HPDE6-E6E7 (cell line): ENCODE results near the gene SRGAP2C.
"Not testable (repeated sequence)": the region's sequence is repeated elsewhere in the genome, so short reads cannot be mapped to it uniquely, and the experiment has no call there.

ENCODE experiments used
- DNase-seq: peaks from one replicate; pipeline ENCODE4 v3.0.0; 2011; ENCODE audit warnings: missing footprints; ENCODE audit errors: extremely low spot score

The SRGAP2C gene

GRCh38 chr1:121227544-121228330, 43.0 kb downstream of the SRGAP2C start:
- DNase-seq: not testable (repeated sequence)

GRCh38 chr1:121230636-121231035, 45.9 kb downstream of the SRGAP2C start:
- not testable (repeated sequence) for DNase-seq

GRCh38 chr1:121232445-121233125, 47.8 kb downstream of the SRGAP2C start:
- DNase-seq: not testable (repeated sequence)

- not testable (repeated sequence) for DNase-seq
These were observed 49.5 kb downstream of the SRGAP2C start for GRCh38 chr1:121234090-121234759.

GRCh38 chr1:121238384-121238783, 53.6 kb downstream of the SRGAP2C start:
- not testable (repeated sequence) for DNase-seq

GRCh38 chr1:121243913-121244312, 59.1 kb downstream of the SRGAP2C start:
- not testable (repeated sequence) for DNase-seq

GRCh38 chr1:121246399-121246798, 61.6 kb downstream of the SRGAP2C start:
- not testable (repeated sequence) for DNase-seq

GRCh38 chr1:121252656-121253055, 67.9 kb downstream of the SRGAP2C start:
- DNase-seq: not testable (repeated sequence)

GRCh38 chr1:121254618-121255017, 69.8 kb downstream of the SRGAP2C start:
- not testable (repeated sequence) for DNase-seq

- not testable (repeated sequence) for DNase-seq
These were observed 72.9 kb downstream of the SRGAP2C start for GRCh38 chr1:121257632-121258031.

GRCh38 chr1:121258134-121258533, 73.4 kb downstream of the SRGAP2C start:
- DNase-seq: not testable (repeated sequence)

GRCh38 chr1:121260205-121260604, 75.4 kb downstream of the SRGAP2C start:
- DNase-seq: not testable (repeated sequence)

GRCh38 chr1:121262163-121262562, 77.4 kb downstream of the SRGAP2C start:
- DNase-seq: not testable (repeated sequence)

- not testable (repeated sequence) for DNase-seq
These were observed 79.0 kb downstream of the SRGAP2C start for GRCh38 chr1:121263789-121264244.

- not testable (repeated sequence) for DNase-seq
These were observed 82.3 kb downstream of the SRGAP2C start for GRCh38 chr1:121267072-121267471.

GRCh38 chr1:121269309-121269708, 84.5 kb downstream of the SRGAP2C start:
- DNase-seq: not testable (repeated sequence)

- DNase-seq: not testable (repeated sequence)
These were observed 85.2 kb downstream of the SRGAP2C start for GRCh38 chr1:121269973-121270372.

- not testable (repeated sequence) for DNase-seq
These were observed 86.5 kb downstream of the SRGAP2C start for GRCh38 chr1:121271143-121271715.

GRCh38 chr1:121275435-121275834, 90.7 kb downstream of the SRGAP2C start:
- not testable (repeated sequence) for DNase-seq

- not testable (repeated sequence) for DNase-seq
These were observed 93.4 kb downstream of the SRGAP2C start for GRCh38 chr1:121278202-121278601.

- DNase-seq: not testable (repeated sequence)
These were observed 94.2 kb downstream of the SRGAP2C start for GRCh38 chr1:121278777-121279547.
